HepG2 (cell line): Measurements from ENCODE around the gene MAPRE3. TPM values are rescaled to one million over a fixed set of nuclear protein-coding genes. Genes with fewer than 3 reads are reported as not detected.

Source experiments
- CREM ChIP-seq, 2 experiments: sonication (generic) in 1 of 2; formaldehyde crosslinking in 1 of 2; IDR thresholded peaks; 2 replicates each; pipeline versions ENCODE4 v1.4.0 to v1.6.1; 2016 to 2020; ENCODE audit warnings: antibody characterized with exemption in 1 of 2, mild to moderate bottlenecking in 1 of 2, missing genetic modification reagents in 1 of 2
- GATAD2A ChIP-seq: IDR thresholded peaks from 2 replicates; pipeline ENCODE4 v1.6.1; 2016
- LCORL ChIP-seq, 2 experiments: fragments of 450-650 bp in 1 of 2; sonication (generic) in 1 of 2; formaldehyde crosslinking in 1 of 2; IDR thresholded peaks; 2 replicates each; pipeline versions ENCODE4 v1.5.0 to v1.6.1; 2017 to 2020; ENCODE audit warnings: antibody characterized with exemption in 1 of 2, missing genetic modification reagents in 1 of 2
- MEIS2 ChIP-seq: sonication (generic); formaldehyde crosslinking; IDR thresholded peaks from 2 replicates; pipeline ENCODE4 v1.9.0; 2021; ENCODE audit warnings: mild to moderate bottlenecking, missing genetic modification reagents
- MXD1 ChIP-seq: sonication (generic); formaldehyde crosslinking; IDR thresholded peaks from 2 replicates; pipeline ENCODE4 v1.4.0; 2020; ENCODE audit warnings: mild to moderate bottlenecking, missing genetic modification reagents
- NCOA1 ChIP-seq: sonication (generic); formaldehyde crosslinking; IDR thresholded peaks from 2 replicates; pipeline ENCODE4 v1.9.0; 2021; ENCODE audit warnings: missing genetic modification reagents
- NFYC ChIP-seq: IDR thresholded peaks from 2 replicates; pipeline ENCODE4 v1.6.1; 2016; ENCODE audit warnings: missing genetic modification reagents, missing compliant biosample characterization
- NONO ChIP-seq, 2 experiments: fragments of 450-650 bp in 1 of 2; sonication (generic) in 1 of 2; formaldehyde crosslinking in 1 of 2; IDR thresholded peaks in 1 of 2; conservative IDR thresholded peaks in 1 of 2; 2 replicates each; pipeline versions ENCODE4 v1.6.1 to v1.8.0; 2017 to 2022; ENCODE audit warnings: mild to moderate bottlenecking in 1 of 2, missing genetic modification reagents in 1 of 2, moderate library complexity in 1 of 2
- NPAS2 ChIP-seq: sonication (generic); formaldehyde crosslinking; IDR thresholded peaks from 2 replicates; pipeline ENCODE4 v1.8.0; 2022; ENCODE audit warnings: mild to moderate bottlenecking, missing genetic modification reagents, borderline replicate concordance
- RELA ChIP-seq: sonication (generic); formaldehyde crosslinking; IDR thresholded peaks from 2 replicates; pipeline ENCODE4 v1.4.0; 2020; ENCODE audit warnings: missing genetic modification reagents
- SMYD3 ChIP-seq: sonication (generic); formaldehyde crosslinking; IDR thresholded peaks from 2 replicates; pipeline ENCODE4 v1.8.1; 2023; ENCODE audit warnings: mild to moderate bottlenecking, missing genetic modification reagents
- TRIM22 ChIP-seq: fragments of 450-650 bp; IDR thresholded peaks from 2 replicates; pipeline ENCODE4 v1.6.1; 2017
- ZFP41 ChIP-seq: sonication (generic); formaldehyde crosslinking; IDR thresholded peaks from 2 replicates; pipeline ENCODE4 v1.4.0; 2020; ENCODE audit warnings: mild to moderate bottlenecking, missing genetic modification reagents, borderline replicate concordance
- ZNF20 ChIP-seq: sonication (generic); formaldehyde crosslinking; IDR thresholded peaks from 2 replicates; pipeline ENCODE4 v1.4.0; 2020; ENCODE audit warnings: mild to moderate bottlenecking, moderate library complexity, missing genetic modification reagents
- ZNF225 ChIP-seq: sonication (generic); formaldehyde crosslinking; IDR thresholded peaks from 2 replicates; pipeline ENCODE4 v1.4.0; 2020; ENCODE audit warnings: mild to moderate bottlenecking, missing genetic modification reagents
- ZNF432 ChIP-seq: sonication (generic); formaldehyde crosslinking; IDR thresholded peaks from 2 replicates; pipeline ENCODE4 v1.5.0; 2020; ENCODE audit warnings: missing genetic modification reagents, mild to moderate bottlenecking, borderline replicate concordance
- ZNF501 ChIP-seq: sonication (generic); formaldehyde crosslinking; IDR thresholded peaks from 2 replicates; pipeline ENCODE4 v1.5.1; 2020; ENCODE audit warnings: mild to moderate bottlenecking, moderate library complexity, missing genetic modification reagents
- ZNF557 ChIP-seq: sonication (generic); formaldehyde crosslinking; IDR thresholded peaks from 2 replicates; pipeline ENCODE4 v1.4.0; 2020; ENCODE audit warnings: missing genetic modification reagents
- ZNF563 ChIP-seq: sonication (generic); formaldehyde crosslinking; IDR thresholded peaks from 2 replicates; pipeline ENCODE4 v1.8.0; 2022; ENCODE audit warnings: mild to moderate bottlenecking, moderate library complexity, missing genetic modification reagents
- ZNF691 ChIP-seq: sonication (generic); formaldehyde crosslinking; IDR thresholded peaks from 2 replicates; pipeline ENCODE4 v1.4.0; 2020; ENCODE audit warnings: missing genetic modification reagents, low read depth, mild to moderate bottlenecking, borderline replicate concordance
- ZSCAN9 ChIP-seq: IDR thresholded peaks from 2 replicates; pipeline ENCODE4 v1.6.1; 2016; ENCODE audit warnings: borderline replicate concordance
- polyA plus RNA-seq, 8 experiments: library from polyadenylated mRNA; depleted of rRNA in 3 of 8; stranded (reverse) in 7 of 8; unstranded in 1 of 8; fragments of >200 nt; fragmentation: Illumina TruSeq in 4 of 8; extraction: Trizol in 4 of 8; gene quantifications; 2 replicates each; pipeline versions ENCODE4 v1.2.1 to v1.2.3, GENCODE V29; 2011 to 2016; ENCODE audit warnings: low read depth in 4 of 8, missing spikeins in 1 of 8, mixed read lengths in 1 of 8; ENCODE audit not compliant: insufficient read depth in 1 of 8
- total RNA-seq, 5 experiments: library from RNA; depleted of rRNA; stranded (reverse); fragments of >200 nt; fragmentation: Illumina TruSeq; extraction: Trizol; gene quantifications; 2 replicates each; pipeline ENCODE4 v1.2.3, GENCODE V29; 2016; ENCODE audit warnings: low read depth in 1 of 5
- TF ChIP-seq, protein P1 (sequence below): sonication (generic); formaldehyde crosslinking; IDR thresholded peaks from 2 replicates; pipeline ENCODE4 v1.5.1; 2020; ENCODE audit warnings: mild to moderate bottlenecking, missing genetic modification reagents, moderate library complexity

The MAPRE3 gene
- total and polyA plus RNA-seq, 2 of the 13 experiments (the other 11 are each of a cell fraction or from before 2014, with no cell fraction given): 0.31 to 0.91 TPM

DNA sequence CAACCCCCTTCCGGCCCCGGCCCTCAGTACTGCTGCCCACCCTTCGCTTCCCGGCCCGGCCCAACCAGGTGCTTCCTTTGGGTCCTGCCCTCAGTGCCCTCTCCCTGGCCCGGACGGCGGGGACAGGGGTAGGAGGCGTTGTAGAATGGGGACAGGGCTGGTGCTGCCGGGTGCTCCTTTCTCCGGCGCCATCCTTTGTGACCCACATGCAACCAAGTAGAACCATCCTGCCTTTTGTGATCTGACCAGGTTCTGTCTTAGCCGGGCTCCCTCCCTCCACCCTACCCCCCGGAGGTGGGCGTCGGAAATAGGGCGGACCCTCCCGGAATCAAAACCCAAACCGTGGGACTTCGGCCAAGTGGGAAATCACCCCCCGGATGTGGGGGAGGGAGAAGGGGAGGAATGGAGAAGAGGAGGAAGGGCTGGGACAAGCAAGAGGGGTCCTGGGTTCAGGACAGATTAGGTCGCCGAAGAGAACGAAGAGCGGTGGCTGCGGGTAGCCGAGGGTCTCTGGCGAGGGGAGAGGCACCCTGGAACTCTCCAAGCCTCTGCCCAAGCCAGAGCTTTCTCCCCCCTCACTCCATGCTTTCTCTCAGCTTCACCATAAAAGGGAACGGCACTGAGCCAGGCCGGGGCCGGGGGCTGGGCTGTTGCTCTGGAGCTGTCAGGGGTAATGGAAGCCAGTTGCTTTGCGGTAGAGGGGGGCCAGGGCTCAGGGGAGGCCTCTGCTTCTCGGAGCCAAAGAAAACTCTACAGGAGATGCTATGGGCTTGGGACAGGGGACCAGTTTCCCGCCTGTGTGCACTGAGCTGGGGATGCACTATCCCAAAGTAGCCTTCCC, 101.8 kb downstream of the MAPRE3 start (continued):
- TF ChIP-seq NONO (IDR thresholded peaks at IDR 0.05) (no peak), NONO (CRISPR knock-in tag; conservative IDR thresholded peaks at IDR 0.05) (0 out of 2 replicates have a peak, but pooled peaks have one; percentile 7), MEIS2 (CRISPR knock-in tag) (0 out of 2 replicates have a peak, but pooled peaks have one; percentile 10), NFYC (CRISPR knock-in tag) (no peak), CREM (IDR thresholded peaks at IDR 0.05) (no peak), CREM (CRISPR knock-in tag; IDR thresholded peaks at IDR 0.05) (no peak), ZNF225 (CRISPR knock-in tag) (peak; percentile 23; the same call in 1 of the 2 replicates), GATAD2A (CRISPR knock-in tag) (0 out of 2 replicates have a peak, but pooled peaks have one; percentile 24), NPAS2 (CRISPR knock-in tag) (no peak), ZSCAN9 (CRISPR knock-in tag) (0 out of 2 replicates have a peak, but pooled peaks have one; percentile 12), ZNF557 (no peak), ZNF20 (CRISPR knock-in tag) (no peak), ZNF432 (peak; percentile 58; the same call in 1 of the 2 replicates), LCORL (IDR thresholded peaks at IDR 0.05) (no peak), LCORL (CRISPR knock-in tag; IDR thresholded peaks at IDR 0.05) (peak; percentile 89), MXD1 (CRISPR knock-in tag) (0 out of 2 replicates have a peak, but pooled peaks have one; percentile 7), ZNF501 (CRISPR knock-in tag) (no peak; the same call in none of the 2 replicates), RELA (CRISPR knock-in tag) (peak; percentile 87; the same call in 1 of the 2 replicates), ZNF691 (CRISPR knock-in tag) (no peak), ZNF563 (CRISPR knock-in tag) (no peak), NCOA1 (CRISPR knock-in tag) (0 out of 2 replicates have a peak, but pooled peaks have one; percentile 63), ZFP41 (CRISPR knock-in tag) (no peak), SMYD3 (CRISPR knock-in tag) (no peak), TRIM22 (no peak)
- TF ChIP-seq, protein P1, sequence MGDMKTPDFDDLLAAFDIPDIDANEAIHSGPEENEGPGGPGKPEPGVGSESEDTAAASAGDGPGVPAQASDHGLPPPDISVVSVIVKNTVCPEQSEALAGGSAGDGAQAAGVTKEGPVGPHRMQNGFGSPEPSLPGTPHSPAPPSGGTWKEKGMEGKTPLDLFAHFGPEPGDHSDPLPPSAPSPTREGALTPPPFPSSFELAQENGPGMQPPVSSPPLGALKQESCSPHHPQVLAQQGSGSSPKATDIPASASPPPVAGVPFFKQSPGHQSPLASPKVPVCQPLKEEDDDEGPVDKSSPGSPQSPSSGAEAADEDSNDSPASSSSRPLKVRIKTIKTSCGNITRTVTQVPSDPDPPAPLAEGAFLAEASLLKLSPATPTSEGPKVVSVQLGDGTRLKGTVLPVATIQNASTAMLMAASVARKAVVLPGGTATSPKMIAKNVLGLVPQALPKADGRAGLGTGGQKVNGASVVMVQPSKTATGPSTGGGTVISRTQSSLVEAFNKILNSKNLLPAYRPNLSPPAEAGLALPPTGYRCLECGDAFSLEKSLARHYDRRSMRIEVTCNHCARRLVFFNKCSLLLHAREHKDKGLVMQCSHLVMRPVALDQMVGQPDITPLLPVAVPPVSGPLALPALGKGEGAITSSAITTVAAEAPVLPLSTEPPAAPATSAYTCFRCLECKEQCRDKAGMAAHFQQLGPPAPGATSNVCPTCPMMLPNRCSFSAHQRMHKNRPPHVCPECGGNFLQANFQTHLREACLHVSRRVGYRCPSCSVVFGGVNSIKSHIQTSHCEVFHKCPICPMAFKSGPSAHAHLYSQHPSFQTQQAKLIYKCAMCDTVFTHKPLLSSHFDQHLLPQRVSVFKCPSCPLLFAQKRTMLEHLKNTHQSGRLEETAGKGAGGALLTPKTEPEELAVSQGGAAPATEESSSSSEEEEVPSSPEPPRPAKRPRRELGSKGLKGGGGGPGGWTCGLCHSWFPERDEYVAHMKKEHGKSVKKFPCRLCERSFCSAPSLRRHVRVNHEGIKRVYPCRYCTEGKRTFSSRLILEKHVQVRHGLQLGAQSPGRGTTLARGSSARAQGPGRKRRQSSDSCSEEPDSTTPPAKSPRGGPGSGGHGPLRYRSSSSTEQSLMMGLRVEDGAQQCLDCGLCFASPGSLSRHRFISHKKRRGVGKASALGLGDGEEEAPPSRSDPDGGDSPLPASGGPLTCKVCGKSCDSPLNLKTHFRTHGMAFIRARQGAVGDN (CRISPR knock-in tag): peak; percentile 47
